ENCODE data around the gene PSMD11. TPM values are rescaled to one million over a fixed set of nuclear protein-coding genes. Genes with fewer than 3 reads are reported as not detected.

Gene PSMD11
- total RNA-seq, 1 donor from 2014 or later = 6.3 TPM

GRCh38 chr17:32464374-32464773 is 20.1 kb downstream of the PSMD11 start:
- Histone ChIP-seq H3K4me1 (peaks cover 0 to 8% of the 10 kb centered on the region in 2 donors), H3K36me3 (peaks cover 75 to 88% of the 10 kb centered on the region in 2 donors), H3K27ac (no peak overlapping the region), H3K9me3 (no peaks in the 10 kb centered on the region), H3K27me3 (no peaks in the 10 kb centered on the region), H3K4me3 (no peak overlapping the region)
- DNase-seq (ENCODE audit: low spot score in 2 of 2) = no peak
- no peak for TF ChIP-seq CTCF (IDR thresholded peaks at IDR 0.05)
- intact Hi-C loops (cut with DNase I) = no loop called here

GRCh38 chr17:32467949-32468348 is 23.6 kb downstream of the PSMD11 start:
- intact Hi-C loops (cut with DNase I) = no loop called here
- peaks cover 82 to 99% of the 10 kb centered on the region in 2 donors for H3K36me3 ChIP-seq
- DNase-seq (ENCODE audit: low spot score in 2 of 2) = no peak
- H3K4me1 ChIP-seq = no peaks in the 10 kb centered on the region
- TF ChIP-seq CTCF (IDR thresholded peaks at IDR 0.05) = no peak
- no peak overlapping the region for H3K27ac ChIP-seq
- H3K27me3 ChIP-seq = no peaks in the 10 kb centered on the region
- no peaks in the 10 kb centered on the region for H3K9me3 ChIP-seq
- H3K4me3 ChIP-seq = no peak overlapping the region

- DNase-seq (ENCODE audit: low spot score in 2 of 2) = no peak
- no peak overlapping the region for H3K27ac ChIP-seq
- H3K36me3 ChIP-seq = peaks cover 84 to 98% of the 10 kb centered on the region in 2 donors
- TF ChIP-seq CTCF (IDR thresholded peaks at IDR 0.05) = no peak
- H3K4me3 ChIP-seq = no peak overlapping the region
- H3K27me3 ChIP-seq = no peaks in the 10 kb centered on the region
- H3K9me3 ChIP-seq = no peaks in the 10 kb centered on the region
- H3K4me1 ChIP-seq = no peaks in the 10 kb centered on the region
- intact Hi-C loops (cut with DNase I) = no loop called here
Measured at GRCh38 chr17:32470405-32471167, 26.3 kb downstream of the PSMD11 start.

GRCh38 chr17:32471652-32472051 is 27.3 kb downstream of the PSMD11 start:
- no peaks in the 10 kb centered on the region for H3K9me3 ChIP-seq
- no peak overlapping the region for H3K27ac ChIP-seq
- no peak for DNase-seq (ENCODE audit: low spot score in 2 of 2)
- H3K36me3 ChIP-seq = peaks cover 83 to 99% of the 10 kb centered on the region in 2 donors
- TF ChIP-seq CTCF (IDR thresholded peaks at IDR 0.05) = no peak
- intact Hi-C loops (cut with DNase I) = no loop called here
- H3K4me3 ChIP-seq = no peak overlapping the region
- H3K4me1 ChIP-seq = no peaks in the 10 kb centered on the region
- H3K27me3 ChIP-seq = no peaks in the 10 kb centered on the region

- intact Hi-C loops (cut with DNase I) = no loop called here
- no peaks in the 10 kb centered on the region for H3K9me3 ChIP-seq
- no peak overlapping the region for H3K4me3 ChIP-seq
- DNase-seq (ENCODE audit: low spot score in 2 of 2) = no peak
- no peaks in the 10 kb centered on the region for H3K4me1 ChIP-seq
- peaks cover 93 to 99% of the 10 kb centered on the region in 2 donors for H3K36me3 ChIP-seq
- H3K27me3 ChIP-seq = no peaks in the 10 kb centered on the region
- no peak overlapping the region for H3K27ac ChIP-seq
- no peak for TF ChIP-seq CTCF (IDR thresholded peaks at IDR 0.05)
Measured at GRCh38 chr17:32475258-32475657, 30.9 kb downstream of the PSMD11 start.

Data from ascending aorta (tissue), 2 donors.